Subcutaneous abdominal adipose tissue (tissue), 5 donors: ENCODE data around the gene BEGAIN.

Experiments
- H3K27ac ChIP-seq: one replicate; pipeline ENCODE4 v1.7.0; 2013; ENCODE audit warnings: low read depth, mild to moderate bottlenecking, inconsistent platforms, low read length, moderate library complexity
- H3K27me3 ChIP-seq, 5 donors: one replicate each; pipeline ENCODE4 v1.7.0; 2013; ENCODE audit warnings: low read length in 5 of 5, inconsistent platforms in 1 of 5; ENCODE audit not compliant: control insufficient read depth in 5 of 5, insufficient read depth in 4 of 5
- H3K36me3 ChIP-seq, 5 donors: one replicate each; pipeline ENCODE4 v1.7.0; 2013; ENCODE audit warnings: low read length in 5 of 5; ENCODE audit not compliant: control insufficient read depth in 5 of 5, insufficient read depth in 5 of 5
- H3K4me1 ChIP-seq, 5 donors: one replicate each; pipeline ENCODE4 v1.7.0; 2013; ENCODE audit warnings: low read length in 5 of 5, mild to moderate bottlenecking in 3 of 5, moderate library complexity in 1 of 5; ENCODE audit not compliant: control insufficient read depth in 5 of 5, insufficient read depth in 5 of 5
- H3K4me3 ChIP-seq, 5 donors: one replicate each; pipeline ENCODE4 v1.7.0; 2013; ENCODE audit warnings: low read length in 5 of 5, low read depth in 1 of 5
- H3K9ac ChIP-seq, 5 donors: one replicate each; pipeline ENCODE4 v1.7.0; 2013; ENCODE audit warnings: low read length in 5 of 5, mild to moderate bottlenecking in 4 of 5, moderate library complexity in 3 of 5
- H3K9me3 ChIP-seq, 5 donors: one replicate each; pipeline ENCODE4 v1.7.0; 2013; ENCODE audit warnings: low read length in 5 of 5; ENCODE audit not compliant: control insufficient read depth in 5 of 5
- donor health status: healthy.
- donor health status: healthy.
- donor health status: healthy.
- donor health status: healthy.
- donor health status: healthy.

The BEGAIN gene

DNA sequence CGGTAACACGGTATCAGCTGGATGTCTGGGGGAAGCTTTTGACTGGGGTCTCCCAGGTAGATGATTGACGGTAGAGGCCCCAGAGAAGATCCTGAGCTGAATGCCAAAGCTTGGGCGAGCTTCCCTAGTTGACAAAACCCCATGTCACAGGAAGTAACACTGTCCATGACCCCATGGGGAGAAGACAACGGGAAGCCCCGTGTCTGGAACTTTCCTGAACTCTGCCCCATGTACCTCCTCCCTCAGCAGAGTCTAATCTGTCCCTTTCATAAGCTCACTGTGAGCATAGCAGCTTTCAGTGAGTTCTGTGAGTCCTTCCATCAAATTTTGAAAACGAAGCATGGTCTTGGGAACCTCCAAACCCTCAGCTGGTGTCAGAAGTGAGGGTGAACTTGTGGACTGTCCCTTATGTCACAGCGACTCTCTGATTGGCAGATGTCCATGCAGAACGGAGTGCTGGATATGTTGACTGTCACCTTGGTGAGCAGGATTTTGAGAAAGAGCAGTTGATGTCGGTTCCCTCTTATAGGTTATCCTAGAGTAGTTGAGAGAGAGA is 29.7 kb upstream of the BEGAIN start:
- Histone ChIP-seq H3K27me3 (peaks cover 11 to 23% (median 18%) of the 10 kb centered on the region in 5 donors), H3K4me3 (no peak overlapping the region), H3K9me3 (no peaks in the 10 kb centered on the region), H3K27ac (no peak overlapping the region), H3K9ac (no peak overlapping the region), H3K36me3 (no peaks in the 10 kb centered on the region), H3K4me1 (peaks cover 4 to 38% (median 32%) of the 10 kb centered on the region in 5 donors)

DNA sequence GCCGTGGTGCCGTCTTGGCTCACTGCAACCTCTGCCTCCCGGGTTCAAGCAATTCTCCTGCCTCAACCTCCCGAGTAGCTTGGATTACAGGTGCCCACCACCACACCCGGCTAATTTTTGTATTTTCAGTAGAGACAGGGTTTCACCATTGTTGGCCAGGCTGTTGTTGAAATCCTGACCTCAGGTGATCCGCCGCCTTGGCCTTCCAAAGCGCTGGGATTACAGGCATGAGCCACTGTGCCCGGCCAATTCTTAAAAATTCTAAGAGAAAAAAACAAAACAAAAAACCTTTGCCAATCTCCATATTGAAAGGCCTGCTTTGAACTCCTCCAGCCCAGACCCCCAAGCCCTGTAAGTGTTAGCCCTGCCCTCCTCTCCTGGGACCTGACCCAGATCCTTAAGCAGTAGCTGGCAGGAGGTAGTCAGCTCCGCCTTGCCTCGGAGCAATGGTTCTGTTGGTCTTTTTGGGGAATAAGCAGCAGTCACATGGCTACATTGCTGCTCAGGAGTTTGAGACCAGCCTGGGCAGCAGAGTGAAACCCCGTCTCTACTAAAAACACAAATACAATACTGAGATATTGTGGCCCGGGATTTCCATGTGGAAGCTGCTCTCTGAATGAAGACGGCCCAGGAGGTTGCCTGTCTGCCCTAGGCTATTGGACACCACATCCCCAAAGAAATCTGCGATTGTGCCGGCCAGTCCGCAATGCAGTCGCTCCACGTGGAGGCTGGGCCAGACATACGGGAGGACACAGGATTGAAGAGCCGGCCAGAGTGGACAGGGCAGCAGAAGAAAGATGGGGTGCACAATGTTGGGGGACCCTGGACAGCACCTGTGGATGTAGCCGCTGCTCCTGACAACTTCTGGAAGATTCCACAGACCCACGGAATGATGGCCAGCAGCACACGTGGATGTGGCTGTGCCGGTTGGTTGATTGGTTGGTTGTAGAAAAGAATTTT is 28.8 kb upstream of the BEGAIN start:
- Histone ChIP-seq H3K27ac (no peak overlapping the region), H3K9ac (no peak overlapping the region), H3K27me3 (peaks cover 11 to 23% (median 14%) of the 10 kb centered on the region in 5 donors), H3K4me3 (no peak overlapping the region), H3K9me3 (no peaks in the 10 kb centered on the region), H3K36me3 (no peaks in the 10 kb centered on the region), H3K4me1 (peaks cover 4 to 35% (median 29%) of the 10 kb centered on the region in 5 donors)

DNA sequence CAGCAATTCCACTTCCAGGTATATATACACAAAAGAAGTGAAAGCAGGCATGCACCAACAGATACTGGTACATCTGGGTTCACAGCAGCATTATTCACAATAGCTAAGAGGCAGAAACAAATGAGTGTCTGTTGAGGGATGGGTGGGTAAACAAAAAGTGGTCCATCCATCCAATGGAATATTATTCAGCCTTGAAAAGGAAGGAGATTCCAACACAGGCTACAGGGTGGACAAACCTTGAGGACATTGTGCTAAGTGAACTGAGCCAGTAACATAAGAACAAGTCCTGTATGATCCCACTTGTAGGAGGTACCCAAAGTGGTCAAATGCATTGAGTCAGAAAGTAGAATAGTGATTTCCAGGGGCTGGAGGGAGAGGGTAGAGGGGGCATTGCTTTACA is 27.6 kb upstream of the BEGAIN start:
- Histone ChIP-seq H3K9ac (no peak overlapping the region), H3K4me3 (no peak overlapping the region), H3K9me3 (no peaks in the 10 kb centered on the region), H3K27ac (no peak overlapping the region), H3K4me1 (peaks cover 4 to 35% (median 29%) of the 10 kb centered on the region in 5 donors), H3K27me3 (peaks cover 11 to 25% (median 19%) of the 10 kb centered on the region in 5 donors), H3K36me3 (no peaks in the 10 kb centered on the region)

DNA sequence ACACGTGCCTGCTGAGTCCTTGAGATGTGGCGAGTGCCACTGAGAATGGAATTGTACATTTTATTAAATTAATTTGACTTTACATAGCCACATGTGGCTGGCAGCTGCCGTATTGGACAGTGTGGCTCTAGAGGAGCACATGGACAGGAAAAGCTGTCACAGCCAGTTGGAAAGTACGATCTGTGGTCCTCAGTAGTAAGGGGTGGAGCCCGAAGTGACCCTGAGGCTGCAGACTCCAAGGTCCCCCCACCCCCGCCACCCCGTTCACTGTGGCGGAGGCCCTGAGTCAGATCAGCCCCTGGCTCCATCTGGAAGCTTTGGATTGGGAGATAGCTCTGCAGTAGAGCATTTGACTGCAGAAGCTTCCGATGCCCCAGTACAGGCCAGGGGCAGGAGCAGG is 25.8 kb upstream of the BEGAIN start:
- H3K36me3 ChIP-seq: no peaks in the 10 kb centered on the region
- H3K27me3 ChIP-seq: peaks cover 5 to 23% (median 14%) of the 10 kb centered on the region in 5 donors
- no peaks in the 10 kb centered on the region for H3K9me3 ChIP-seq
- peaks cover 2 to 17% (median 15%) of the 10 kb centered on the region in 5 donors for H3K4me1 ChIP-seq
- no peak overlapping the region for H3K9ac ChIP-seq
- no peak overlapping the region for H3K4me3 ChIP-seq
- no peak overlapping the region for H3K27ac ChIP-seq

DNA sequence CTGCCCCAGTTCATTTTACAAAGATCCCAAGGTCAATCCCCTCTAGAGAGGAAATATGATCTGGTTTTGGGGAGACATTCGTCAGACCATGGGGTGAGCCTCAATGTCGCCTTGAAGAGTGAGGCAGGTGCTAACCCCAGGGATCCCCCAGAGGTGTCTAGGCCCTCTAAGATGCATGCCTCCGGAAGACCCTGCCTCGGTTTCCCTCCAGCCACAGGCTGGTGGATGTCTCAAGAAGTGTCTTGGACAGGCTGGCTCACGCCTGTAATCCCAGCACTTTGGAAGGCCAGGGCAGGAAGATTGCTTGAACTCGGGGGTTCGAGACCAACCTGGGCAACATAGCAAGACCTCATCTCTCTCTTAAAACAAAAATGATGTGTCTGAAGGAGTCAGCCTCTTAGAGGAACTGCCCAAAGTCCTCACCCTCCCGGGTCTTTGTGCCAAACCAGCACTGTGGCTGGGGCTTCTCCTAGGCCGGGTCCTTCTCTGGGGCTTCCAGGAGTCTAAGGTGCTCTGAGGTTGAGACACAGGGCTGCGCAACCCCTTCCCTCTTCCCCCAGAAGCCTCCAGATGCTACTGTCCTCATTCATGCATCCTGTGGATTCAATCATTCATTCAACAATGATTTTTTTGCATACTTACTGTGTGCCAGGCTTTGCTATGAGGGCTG is 24.7 kb upstream of the BEGAIN start:
- H3K4me3 ChIP-seq: no peak overlapping the region
- no peak overlapping the region for H3K9ac ChIP-seq
- H3K9me3 ChIP-seq: no peaks in the 10 kb centered on the region
- H3K27me3 ChIP-seq: peaks cover 9 to 23% (median 12%) of the 10 kb centered on the region in 5 donors
- no peaks in the 10 kb centered on the region for H3K36me3 ChIP-seq
- H3K4me1 ChIP-seq: peaks cover 2 to 7% (median 5%) of the 10 kb centered on the region in 5 donors
- no peak overlapping the region for H3K27ac ChIP-seq

DNA sequence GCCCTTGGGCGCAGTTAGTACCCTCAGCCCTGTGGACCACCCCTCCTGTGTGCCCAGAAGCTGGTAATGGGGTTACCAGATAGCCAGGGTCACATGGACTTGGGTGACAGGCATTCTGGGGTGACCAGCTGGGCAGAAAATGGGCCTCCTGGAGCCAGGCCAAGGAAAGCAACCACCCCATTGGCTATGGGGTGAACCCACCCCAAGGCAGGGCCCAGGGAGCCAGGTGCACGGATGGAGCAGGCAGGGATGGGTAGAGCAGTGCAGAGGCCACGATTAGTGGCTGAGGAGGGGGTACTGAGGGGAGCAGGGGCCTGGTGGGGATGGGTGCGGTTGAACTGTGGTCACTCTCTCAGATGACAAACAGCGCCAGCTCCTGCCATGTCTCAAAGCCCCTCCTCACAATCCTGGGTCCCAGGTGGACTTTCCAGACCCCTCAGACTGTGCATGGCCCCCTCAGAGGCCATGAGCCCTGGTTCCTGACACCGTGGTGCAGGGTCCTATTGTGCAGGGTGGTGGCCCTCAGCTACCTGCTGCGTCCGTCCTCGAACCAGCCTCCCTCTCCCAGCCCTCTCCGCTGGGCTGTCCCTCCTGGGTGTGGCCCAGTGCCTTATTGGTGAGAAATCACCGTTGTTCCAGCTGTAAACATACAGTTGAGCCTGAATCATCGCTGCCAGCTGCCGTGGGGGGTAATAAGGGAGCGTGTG is 23.4 kb upstream of the BEGAIN start:
- Histone ChIP-seq H3K4me3 (no peak overlapping the region), H3K9ac (no peak overlapping the region), H3K27me3 (peaks cover 5 to 17% (median 17%) of the 10 kb centered on the region in 5 donors), H3K27ac (no peak overlapping the region), H3K4me1 (no peaks in the 10 kb centered on the region), H3K9me3 (no peaks in the 10 kb centered on the region), H3K36me3 (no peaks in the 10 kb centered on the region)

DNA sequence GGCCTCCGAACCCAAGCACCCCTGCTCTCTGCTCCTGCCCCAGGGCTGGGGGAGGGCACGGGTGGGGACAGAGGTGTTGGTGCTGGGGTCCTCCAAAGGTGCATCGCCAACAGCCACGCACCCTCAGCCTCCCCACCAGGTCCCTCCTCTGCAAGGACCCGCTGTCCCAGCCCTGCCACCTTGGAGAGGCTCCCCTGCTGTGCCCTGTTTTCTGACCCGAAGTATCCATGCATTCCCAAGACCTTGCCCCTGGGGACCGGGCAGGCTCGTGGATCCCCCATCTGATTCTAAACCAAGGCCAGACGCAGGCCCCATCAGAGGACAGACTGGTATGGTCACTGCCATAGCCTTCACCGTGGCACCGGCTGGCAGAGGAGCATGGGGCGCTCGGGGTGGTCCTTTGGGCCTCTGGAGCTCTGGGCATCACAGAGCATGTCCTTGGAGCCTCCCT is 22.7 kb upstream of the BEGAIN start:
- H3K27me3 ChIP-seq: peaks cover 5 to 20% (median 17%) of the 10 kb centered on the region in 5 donors
- H3K4me1 ChIP-seq: no peaks in the 10 kb centered on the region
- H3K9me3 ChIP-seq: no peaks in the 10 kb centered on the region
- H3K27ac ChIP-seq: no peak overlapping the region
- H3K36me3 ChIP-seq: no peaks in the 10 kb centered on the region
- no peak overlapping the region for H3K4me3 ChIP-seq
- no peak overlapping the region for H3K9ac ChIP-seq

DNA sequence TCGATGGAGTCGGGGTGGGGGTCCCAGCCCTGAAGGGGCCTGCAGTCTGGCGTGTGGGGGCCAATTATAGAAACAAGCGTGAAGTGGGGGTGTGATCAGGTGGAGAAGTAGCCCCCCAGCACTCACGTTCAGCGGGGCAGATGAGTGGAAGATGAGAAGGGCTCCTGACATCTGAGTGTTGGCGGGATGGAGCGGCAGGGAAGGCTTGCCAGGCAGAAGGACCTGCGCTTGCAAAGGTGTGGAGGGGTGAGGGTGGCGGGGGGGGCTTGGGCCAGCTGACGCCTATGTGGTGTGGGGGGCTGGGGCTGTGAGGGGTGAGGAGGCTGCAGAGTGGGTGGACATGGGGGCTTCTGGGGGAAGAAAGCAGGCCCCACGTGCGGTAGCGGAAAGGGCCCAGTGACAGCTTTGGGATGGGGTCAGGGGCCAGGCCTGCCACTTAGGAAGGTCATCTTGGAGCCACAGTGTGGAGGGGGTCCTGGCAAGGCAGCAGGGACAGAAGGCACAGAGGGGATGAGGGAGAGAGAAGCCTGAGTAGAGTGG is 22.2 kb upstream of the BEGAIN start:
- Histone ChIP-seq H3K9me3 (no peaks in the 10 kb centered on the region), H3K36me3 (no peaks in the 10 kb centered on the region), H3K27me3 (peaks cover 5 to 23% (median 17%) of the 10 kb centered on the region in 5 donors), H3K27ac (no peak overlapping the region), H3K9ac (no peak overlapping the region), H3K4me3 (no peak overlapping the region), H3K4me1 (no peaks in the 10 kb centered on the region)

DNA sequence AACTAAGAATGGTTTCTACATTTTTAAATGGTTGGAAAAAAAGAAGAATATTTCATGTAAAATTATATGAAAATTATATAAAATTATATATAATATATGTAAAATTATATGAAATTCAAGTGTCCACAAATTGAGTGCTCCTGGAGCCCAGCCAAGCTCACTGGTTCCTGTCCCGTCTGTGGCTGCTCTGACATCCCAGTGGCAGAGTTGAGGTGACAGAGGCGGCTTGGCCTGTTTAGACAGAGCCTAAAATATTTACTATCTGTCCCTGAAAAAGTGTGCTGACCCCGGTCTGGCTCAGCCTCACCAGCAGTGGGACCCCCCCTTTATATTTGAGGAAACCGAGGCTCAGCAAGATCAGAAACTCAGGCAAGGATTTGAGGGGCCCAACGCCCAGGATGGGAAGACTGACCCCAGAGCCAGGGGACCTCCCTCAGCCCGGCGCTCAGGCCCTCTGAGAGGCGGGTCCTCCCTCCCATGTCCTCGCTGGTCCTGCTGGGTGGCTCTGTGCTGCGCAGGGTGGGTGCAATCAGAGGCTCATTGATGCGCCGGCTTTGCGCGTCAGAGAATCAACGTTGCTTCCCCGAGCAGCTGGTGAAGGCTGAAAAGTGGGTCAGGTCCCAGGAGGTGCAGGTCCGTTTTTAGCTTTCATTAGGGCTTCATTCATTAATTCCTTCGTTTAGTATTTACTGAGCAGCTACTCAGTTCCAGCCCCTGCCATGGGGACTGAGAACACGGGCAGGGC is 21.5 kb upstream of the BEGAIN start:
- no peaks in the 10 kb centered on the region for H3K36me3 ChIP-seq
- H3K27me3 ChIP-seq: peaks cover 5 to 26% (median 21%) of the 10 kb centered on the region in 5 donors
- no peak overlapping the region for H3K9ac ChIP-seq
- no peaks in the 10 kb centered on the region for H3K4me1 ChIP-seq
- no peak overlapping the region for H3K4me3 ChIP-seq
- H3K9me3 ChIP-seq: peaks cover 0 to 1% (median 0%) of the 10 kb centered on the region in 5 donors
- H3K27ac ChIP-seq: no peak overlapping the region
